WI38 (cell line): ENCODE measurements around the gene NME2.

Experiments
- H3K4me3 ChIP-seq: 2 replicates; pipeline ENCODE4 v1.5.1; 2011; ENCODE audit warnings: low read depth, mild to moderate bottlenecking, control low read depth, low read length
- TF ChIP-seq, protein P1 (sequence below): IDR thresholded peaks from 2 replicates; pipeline ENCODE4 v1.5.1; 2012; ENCODE audit warnings: low read depth, mild to moderate bottlenecking, control low read depth, low read length

NME2 gene

GRCh38 chr17:51188271-51188833, 22.1 kb downstream of the NME2 start:
- no peak overlapping the region for H3K4me3 ChIP-seq
- TF ChIP-seq, protein P1, sequence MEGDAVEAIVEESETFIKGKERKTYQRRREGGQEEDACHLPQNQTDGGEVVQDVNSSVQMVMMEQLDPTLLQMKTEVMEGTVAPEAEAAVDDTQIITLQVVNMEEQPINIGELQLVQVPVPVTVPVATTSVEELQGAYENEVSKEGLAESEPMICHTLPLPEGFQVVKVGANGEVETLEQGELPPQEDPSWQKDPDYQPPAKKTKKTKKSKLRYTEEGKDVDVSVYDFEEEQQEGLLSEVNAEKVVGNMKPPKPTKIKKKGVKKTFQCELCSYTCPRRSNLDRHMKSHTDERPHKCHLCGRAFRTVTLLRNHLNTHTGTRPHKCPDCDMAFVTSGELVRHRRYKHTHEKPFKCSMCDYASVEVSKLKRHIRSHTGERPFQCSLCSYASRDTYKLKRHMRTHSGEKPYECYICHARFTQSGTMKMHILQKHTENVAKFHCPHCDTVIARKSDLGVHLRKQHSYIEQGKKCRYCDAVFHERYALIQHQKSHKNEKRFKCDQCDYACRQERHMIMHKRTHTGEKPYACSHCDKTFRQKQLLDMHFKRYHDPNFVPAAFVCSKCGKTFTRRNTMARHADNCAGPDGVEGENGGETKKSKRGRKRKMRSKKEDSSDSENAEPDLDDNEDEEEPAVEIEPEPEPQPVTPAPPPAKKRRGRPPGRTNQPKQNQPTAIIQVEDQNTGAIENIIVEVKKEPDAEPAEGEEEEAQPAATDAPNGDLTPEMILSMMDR: no peak

DNA sequence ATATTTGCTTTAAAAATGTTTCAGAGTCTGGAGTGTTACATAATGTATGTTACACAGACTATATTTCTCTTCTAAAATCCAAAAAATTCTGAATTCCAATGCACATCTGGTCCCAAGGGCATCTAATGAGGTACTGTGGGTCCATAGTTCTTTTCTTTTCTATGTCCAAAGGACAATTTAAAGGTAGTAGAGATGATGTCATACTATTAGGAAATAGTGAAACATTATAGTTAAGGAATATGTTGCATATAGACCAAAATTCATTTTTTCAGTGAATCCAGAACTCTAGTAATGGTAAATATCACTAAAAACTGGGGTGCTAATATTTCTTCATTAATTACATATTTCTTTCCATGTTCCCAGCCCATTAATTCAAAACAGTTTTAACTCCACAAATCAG, 23.0 kb downstream of the NME2 start:
- H3K4me3 ChIP-seq: no peak overlapping the region
- TF ChIP-seq, protein P1: no peak

DNA sequence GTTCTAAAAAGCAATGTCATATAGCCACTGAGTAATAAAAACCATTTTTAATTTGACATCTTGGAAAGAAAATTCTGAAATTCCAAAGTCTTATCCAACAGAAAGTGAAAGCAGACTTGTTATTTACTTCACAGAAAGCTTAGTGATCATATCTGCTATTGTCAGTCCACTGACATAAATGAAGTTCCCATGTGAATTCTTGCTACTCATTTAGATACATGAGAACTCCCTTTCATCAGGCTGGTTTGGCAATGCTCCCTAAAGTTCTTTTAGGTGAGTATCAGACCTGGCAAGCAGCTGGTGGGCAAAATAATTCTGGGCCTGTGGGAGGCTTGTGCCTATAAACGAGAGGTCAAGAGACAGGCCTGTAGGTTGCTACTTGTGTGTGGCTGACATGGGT, 23.4 kb downstream of the NME2 start:
- TF ChIP-seq, protein P1: no peak
- H3K4me3 ChIP-seq: no peak overlapping the region

- TF ChIP-seq, protein P1: no peak
- no peak overlapping the region for H3K4me3 ChIP-seq
Observed at GRCh38 chr17:51191895-51192294, 25.7 kb downstream of the NME2 start.

DNA sequence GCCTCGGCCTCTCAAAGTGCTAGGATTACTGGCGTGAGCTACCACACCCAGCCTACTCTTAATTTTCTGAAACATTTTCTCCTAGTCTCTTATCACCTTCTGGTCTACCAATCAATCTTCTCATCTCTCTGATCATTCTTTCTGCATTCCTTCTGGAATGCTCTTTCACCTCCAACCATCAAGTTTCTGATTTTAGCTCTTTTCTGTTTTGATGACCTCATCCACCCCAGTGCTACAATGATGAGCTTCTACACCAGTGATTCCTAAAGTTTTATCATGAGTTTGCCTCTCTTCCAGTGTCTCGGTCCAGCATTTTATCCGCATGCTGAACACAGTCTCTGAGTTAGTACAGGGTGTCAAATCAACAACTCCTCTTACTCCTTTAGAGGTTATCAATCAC, 31.5 kb downstream of the NME2 start:
- TF ChIP-seq, protein P1: no peak
- no peak overlapping the region for H3K4me3 ChIP-seq

- TF ChIP-seq, protein P1: no peak
- no peak overlapping the region for H3K4me3 ChIP-seq
Observed at GRCh38 chr17:51200295-51200694, 34.1 kb downstream of the NME2 start.

GRCh38 chr17:51200846-51201245, 34.6 kb downstream of the NME2 start:
- TF ChIP-seq, protein P1: no peak
- no peak overlapping the region for H3K4me3 ChIP-seq
